Daoy (cell line): ENCODE results near the gene SGMS1. TPM values are rescaled to one million over a fixed set of nuclear protein-coding genes. Genes with fewer than 3 reads are reported as not detected.
"Not testable (repeated sequence)": the region's sequence is repeated elsewhere in the genome, so short reads cannot be mapped to it uniquely, and the experiment has no call there.

ENCODE experiments used
- DNase-seq: peaks from one replicate; pipeline ENCODE4 v3.0.0-alpha.2; 2015; ENCODE audit warnings: low read depth
- total RNA-seq: library from RNA; depleted of rRNA; stranded (reverse); fragments of >200 nt; shearing (Covaris generic); gene quantifications from 2 replicates; pipeline ENCODE4 v1.2.3, GENCODE V29; 2014; rRNA removed

The SGMS1 gene
- total RNA-seq, 1 experiment from 2014 or later: 13.5 TPM

DNA sequence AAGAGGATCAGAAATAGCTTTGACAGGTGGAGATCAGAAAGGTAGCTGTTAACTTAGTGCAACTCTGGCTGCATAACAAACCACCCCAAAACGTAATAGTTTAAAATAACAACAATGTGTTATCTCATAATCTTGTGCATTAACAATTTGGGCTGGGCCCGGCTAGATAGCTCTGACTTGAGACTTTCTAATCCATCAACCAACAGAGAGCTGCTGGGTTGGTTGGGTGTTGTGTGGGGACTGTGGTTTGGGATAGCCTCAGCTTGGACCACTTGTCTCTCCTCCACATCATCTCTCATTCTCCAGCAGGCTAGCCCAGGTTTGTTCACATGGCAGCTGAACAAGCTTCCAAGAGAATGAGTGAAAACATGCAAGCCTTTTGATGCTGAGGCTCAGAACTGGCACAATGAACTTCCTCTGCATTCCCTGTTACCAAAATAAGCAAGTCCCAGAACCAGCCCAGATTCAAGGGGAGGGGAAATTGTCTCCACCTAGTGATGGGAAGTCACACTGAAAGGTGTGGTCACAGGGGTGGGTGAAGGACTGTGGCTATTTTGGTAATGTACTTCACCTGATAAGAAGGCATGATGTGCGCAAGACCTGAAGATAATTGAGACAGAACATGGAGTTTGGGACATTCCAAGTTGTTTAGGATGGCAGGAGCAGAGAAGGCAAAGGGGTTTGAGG, 352.0 kb downstream of the SGMS1 start:
- no peak for DNase-seq

DNA sequence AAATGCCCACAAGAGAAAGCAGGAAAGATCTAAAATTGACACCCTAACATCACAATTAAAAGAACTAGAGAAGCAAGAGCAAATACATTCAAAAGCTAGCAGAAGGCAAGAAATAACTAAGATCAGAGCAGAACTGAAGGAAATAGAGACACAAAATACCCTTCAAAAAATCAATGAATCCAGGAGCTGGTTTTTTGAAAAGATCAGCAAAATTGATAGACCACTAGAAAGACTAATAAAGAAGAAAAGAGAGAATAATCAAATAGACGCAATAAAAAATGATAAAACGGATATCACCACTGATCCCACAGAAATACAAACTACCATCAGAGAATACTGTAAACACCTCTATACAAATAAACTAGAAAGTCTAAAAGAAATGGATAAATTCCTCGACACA, 355.9 kb downstream of the SGMS1 start:
- DNase-seq: not testable (repeated sequence)

- DNase-seq: not testable (repeated sequence)
Measured at GRCh38 chr10:50262625-50263024, 361.1 kb downstream of the SGMS1 start.

GRCh38 chr10:50260791-50261281, 362.9 kb downstream of the SGMS1 start:
- no peak for DNase-seq

Other genes with a start within 250 kb of the SGMS1 start
- 4.5 and 5.5 TPM in 2 replicates for gene ASAH2B, start 116.0 kb upstream of the SGMS1 start, total RNA-seq